Dermis lymphatic vessel endothelial cell (primary cell): Measurements from ENCODE around the gene PGK1. TPM values are rescaled to one million over a fixed set of nuclear protein-coding genes. Genes with fewer than 3 reads are reported as not detected.

Source experiments
- total RNA-seq: library from RNA; depleted of rRNA; stranded (reverse); fragments of >200 nt; gene quantifications from 2 replicates; pipeline ENCODE4 v1.2.1, GENCODE V29; 2014

Gene PGK1
- total RNA-seq: 191 and 193 TPM in 2 replicates

DNA sequence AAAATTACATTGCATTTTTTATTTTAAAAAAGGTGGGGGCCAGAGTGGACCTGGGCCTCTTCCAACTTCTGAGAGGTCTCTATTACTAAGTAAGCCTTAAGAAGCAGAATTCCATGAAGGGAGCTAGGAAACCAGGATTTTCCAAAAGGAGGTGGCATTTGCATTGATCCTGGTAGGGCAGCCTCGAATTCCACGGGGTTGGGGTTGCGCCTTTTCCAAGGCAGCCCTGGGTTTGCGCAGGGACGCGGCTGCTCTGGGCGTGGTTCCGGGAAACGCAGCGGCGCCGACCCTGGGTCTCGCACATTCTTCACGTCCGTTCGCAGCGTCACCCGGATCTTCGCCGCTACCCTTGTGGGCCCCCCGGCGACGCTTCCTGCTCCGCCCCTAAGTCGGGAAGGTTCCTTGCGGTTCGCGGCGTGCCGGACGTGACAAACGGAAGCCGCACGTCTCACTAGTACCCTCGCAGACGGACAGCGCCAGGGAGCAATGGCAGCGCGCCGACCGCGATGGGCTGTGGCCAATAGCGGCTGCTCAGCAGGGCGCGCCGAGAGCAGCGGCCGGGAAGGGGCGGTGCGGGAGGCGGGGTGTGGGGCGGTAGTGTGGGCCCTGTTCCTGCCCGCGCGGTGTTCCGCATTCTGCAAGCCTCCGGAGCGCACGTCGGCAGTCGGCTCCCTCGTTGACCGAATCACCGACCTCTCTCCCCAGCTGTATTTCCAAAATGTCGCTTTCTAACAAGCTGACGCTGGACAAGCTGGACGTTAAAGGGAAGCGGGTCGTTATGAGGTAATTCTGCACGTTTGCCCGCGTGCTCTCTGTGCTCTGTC, at the start of gene PGK1:
PGK1 (plus strand) TSS at position 626 of the 824 bp plus-strand sequence; CDS start at position 719, 93 bp downstream.

DNA sequence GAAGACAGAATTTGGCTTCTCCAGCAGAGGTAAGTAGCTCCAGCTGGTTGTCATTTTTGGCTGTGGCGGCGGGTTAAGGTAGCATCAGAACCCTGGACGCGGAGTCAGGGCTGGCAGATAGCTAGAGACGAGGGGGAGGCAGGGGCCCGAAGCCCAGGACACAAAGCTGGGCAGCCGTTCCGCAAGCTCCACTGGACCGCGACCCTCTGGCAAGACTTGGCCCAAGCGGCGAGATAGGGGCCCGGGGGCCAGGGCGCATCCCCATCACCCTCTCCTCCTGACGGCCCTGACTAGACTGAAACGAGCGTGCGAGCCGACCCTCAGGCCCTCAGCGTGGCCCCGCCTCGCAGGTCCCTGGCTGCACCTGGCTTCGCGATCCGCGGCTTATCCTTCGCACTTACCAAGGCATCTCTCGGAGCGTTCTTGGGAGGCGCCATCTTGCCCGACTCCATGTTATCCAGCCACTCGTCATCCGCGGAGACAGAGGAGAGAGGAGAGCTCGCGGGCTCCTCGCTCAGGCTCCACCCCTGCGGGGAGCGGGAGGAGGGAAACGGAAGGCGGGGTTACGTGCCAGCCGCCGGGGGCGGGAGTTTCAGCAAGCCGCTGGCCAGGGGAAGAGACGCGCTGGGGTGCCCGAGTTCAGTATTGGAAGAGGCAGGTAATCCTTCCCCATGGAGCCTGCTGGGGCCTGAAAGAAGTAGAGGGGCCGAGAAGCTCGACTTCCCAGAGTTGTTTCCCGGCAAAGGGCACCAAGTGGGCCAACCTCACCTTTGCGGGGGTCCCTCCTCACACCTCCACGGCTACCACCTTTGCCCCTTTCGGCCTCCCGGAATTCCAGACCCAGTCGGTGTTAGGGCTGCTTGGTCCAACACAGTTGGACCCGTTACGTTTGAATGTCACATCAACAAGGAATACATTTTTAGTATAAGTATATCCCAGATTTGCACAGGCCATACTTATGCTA, 35.4 kb downstream of the PGK1 start, which contains the start of gene TAF9B:
TAF9B (minus strand) TSS at position 491 of the 964 bp plus-strand sequence; CDS start at position 452, 39 bp downstream.

Other genes starting within 250 kb of the PGK1 start
- gene MAGT1, start 208.8 kb upstream of the PGK1 start, total RNA-seq: 308 and 311 TPM in 2 replicates
- 328 and 355 TPM in 2 replicates for gene COX7B, start 204.8 kb upstream of the PGK1 start, total RNA-seq
- gene ATP7A, start 193.6 kb upstream of the PGK1 start, total RNA-seq: 9.8 and 11.5 TPM in 2 replicates
- 0.11 TPM in 1 of 2 replicates, not detected in the other for gene PGAM4, start 134.6 kb upstream of the PGK1 start, total RNA-seq
- 13.9 and 22.1 TPM in 2 replicates for gene TAF9B, start 35.4 kb downstream of the PGK1 start, total RNA-seq
- gene CYSLTR1, start 223.4 kb downstream of the PGK1 start, total RNA-seq: not detected in 2 replicates